Activated T-helper 1 cell treated with anti-CD3 and anti-CD28 coated beads, Interleukin-12 subunit alpha, Interleukin-12 subunit beta, Interleukin-2, Interleukin-4 antibody, amounts not matched to agents 30 ng/mL and 10 ng/mL and 1 ng/mL, durations not matched to agents 14 hours and 24 hours and 36 hours (primary cell): ENCODE data around the gene MMD2. TPM values are rescaled to one million over a fixed set of nuclear protein-coding genes. Genes with fewer than 3 reads are reported as not detected.
"Not testable (repeated sequence)": the region's sequence is repeated elsewhere in the genome, so short reads cannot be mapped to it uniquely, and the experiment has no call there.

Experiments
- DNase-seq: peaks from one replicate; pipeline ENCODE4 v3.0.0; 2021; ENCODE audit warnings: low spot score
- H3K27ac Mint-ChIP-seq: one replicate; pipeline ENCODE4 v1.8.0; 2021; ENCODE audit warnings: mild to moderate bottlenecking, mixed read lengths
- H3K27me3 Mint-ChIP-seq: one replicate; pipeline ENCODE4 v1.8.0; 2022; ENCODE audit warnings: mild to moderate bottlenecking, moderate library complexity, mixed read lengths; ENCODE audit not compliant: insufficient read depth
- H3K36me3 Mint-ChIP-seq: one replicate; pipeline ENCODE4 v1.8.0; 2021; ENCODE audit warnings: low read depth, mixed read lengths
- H3K4me1 Mint-ChIP-seq: one replicate; pipeline ENCODE4 v1.8.0; 2021; ENCODE audit warnings: low read depth, mixed read lengths
- H3K4me3 Mint-ChIP-seq: one replicate; pipeline ENCODE4 v1.8.0; 2021; ENCODE audit warnings: mild to moderate bottlenecking, moderate library complexity, mixed read lengths
- H3K9me3 Mint-ChIP-seq: one replicate; pipeline ENCODE4 v1.8.0; 2021; ENCODE audit warnings: mixed read lengths
- intact Hi-C: fragments of 100-400 bp; cut with micrococcal nuclease; formaldehyde crosslinking; loops from one replicate; pipeline ENCODE4 v1.15.1; 2024
- total RNA-seq: library from RNA; stranded (reverse); gene quantifications from 2 replicates; pipeline ENCODE4 v1.2.3, GENCODE V29; 2022

Gene MMD2
- total RNA-seq, 1 donor from 2014 or later, result not detected

- Mint-ChIP-seq H3K27ac (no peak overlapping the region), H3K4me3 (no peak overlapping the region), H3K27me3 (peaks cover 4% of the 10 kb centered on the region), H3K4me1 (no peaks in the 10 kb centered on the region), H3K36me3 (no peaks in the 10 kb centered on the region), H3K9me3 (no peaks in the 10 kb centered on the region)
- intact Hi-C loops, result no loop called here
- no peak for DNase-seq
These were observed 47.7 kb downstream of the MMD2 start for GRCh38 chr7:4911111-4911828.

- H3K9me3 Mint-ChIP-seq, result no peaks in the 10 kb centered on the region
- peaks cover 4% of the 10 kb centered on the region for H3K27me3 Mint-ChIP-seq
- no peaks in the 10 kb centered on the region for H3K4me1 Mint-ChIP-seq
- no peak overlapping the region for H3K27ac Mint-ChIP-seq
- no peaks in the 10 kb centered on the region for H3K36me3 Mint-ChIP-seq
- intact Hi-C loops, result no loop called here
- no peak overlapping the region for H3K4me3 Mint-ChIP-seq
- no peak for DNase-seq
These were observed 52.3 kb downstream of the MMD2 start for GRCh38 chr7:4906682-4907081.

GRCh38 chr7:4905171-4905570 lies 53.8 kb downstream of the MMD2 start:
- no peaks in the 10 kb centered on the region for H3K36me3 Mint-ChIP-seq
- no peaks in the 10 kb centered on the region for H3K27me3 Mint-ChIP-seq
- DNase-seq, result no peak
- H3K4me1 Mint-ChIP-seq, result no peaks in the 10 kb centered on the region
- intact Hi-C loops, result no loop called here
- no peak overlapping the region for H3K4me3 Mint-ChIP-seq
- H3K27ac Mint-ChIP-seq, result no peak overlapping the region
- H3K9me3 Mint-ChIP-seq, result no peaks in the 10 kb centered on the region

GRCh38 chr7:4904346-4904745 lies 54.6 kb downstream of the MMD2 start:
- no peaks in the 10 kb centered on the region for H3K4me1 Mint-ChIP-seq
- no peak for DNase-seq
- H3K27me3 Mint-ChIP-seq, result no peaks in the 10 kb centered on the region
- H3K36me3 Mint-ChIP-seq, result no peaks in the 10 kb centered on the region
- intact Hi-C loops, result no loop called here
- H3K9me3 Mint-ChIP-seq, result no peaks in the 10 kb centered on the region
- no peak overlapping the region for H3K27ac Mint-ChIP-seq
- no peak overlapping the region for H3K4me3 Mint-ChIP-seq

GRCh38 chr7:4895766-4896165 lies 63.2 kb downstream of the MMD2 start:
- H3K4me3 Mint-ChIP-seq, result no peak overlapping the region
- no peaks in the 10 kb centered on the region for H3K36me3 Mint-ChIP-seq
- intact Hi-C loops, result no loop called here
- H3K4me1 Mint-ChIP-seq, result no peaks in the 10 kb centered on the region
- no peak overlapping the region for H3K27ac Mint-ChIP-seq
- no peaks in the 10 kb centered on the region for H3K27me3 Mint-ChIP-seq
- no peak for DNase-seq
- peaks cover 4% of the 10 kb centered on the region for H3K9me3 Mint-ChIP-seq

- Mint-ChIP-seq H3K9me3 (peaks cover 4% of the 10 kb centered on the region), H3K27ac (no peak overlapping the region), H3K36me3 (no peaks in the 10 kb centered on the region), H3K4me3 (no peak overlapping the region), H3K27me3 (no peaks in the 10 kb centered on the region), H3K4me1 (no peaks in the 10 kb centered on the region)
- intact Hi-C loops, result no loop called here
- DNase-seq, result no peak
These were observed 64.5 kb downstream of the MMD2 start for GRCh38 chr7:4894482-4894881.

- Mint-ChIP-seq H3K9me3 (peaks cover 4% of the 10 kb centered on the region), H3K27me3 (no peaks in the 10 kb centered on the region)
- intact Hi-C loops, result no loop called here
These were observed 65.0 kb downstream of the MMD2 start for GRCh38 chr7:4893929-4894475.

GRCh38 chr7:4893188-4893587 lies 65.8 kb downstream of the MMD2 start:
- H3K9me3 Mint-ChIP-seq, intact Hi-C loops, H3K27ac Mint-ChIP-seq, H3K27me3 Mint-ChIP-seq, H3K4me3 Mint-ChIP-seq, DNase-seq, H3K4me1 Mint-ChIP-seq, H3K36me3 Mint-ChIP-seq: not testable (repeated sequence)

More at GRCh38 chr7:4893929-4894475, 65.0 kb downstream of the MMD2 start:
- H3K4me1 Mint-ChIP-seq, result no peaks in the 10 kb centered on the region
- H3K4me3 Mint-ChIP-seq, result no peak overlapping the region
- no peak for DNase-seq
- no peaks in the 10 kb centered on the region for H3K36me3 Mint-ChIP-seq
- no peak overlapping the region for H3K27ac Mint-ChIP-seq

- intact Hi-C loops, H3K27me3 Mint-ChIP-seq, H3K27ac Mint-ChIP-seq, H3K4me3 Mint-ChIP-seq, H3K36me3 Mint-ChIP-seq, H3K4me1 Mint-ChIP-seq, H3K9me3 Mint-ChIP-seq, DNase-seq: not testable (repeated sequence)
These were observed 67.5 kb downstream of the MMD2 start for GRCh38 chr7:4891522-4891921.

GRCh38 chr7:4889682-4890081 lies 69.3 kb downstream of the MMD2 start:
- peaks cover 4% of the 10 kb centered on the region for H3K9me3 Mint-ChIP-seq
- H3K27ac Mint-ChIP-seq, result no peak overlapping the region
- H3K27me3 Mint-ChIP-seq, result peaks cover 2% of the 10 kb centered on the region
- no peak for DNase-seq
- H3K4me1 Mint-ChIP-seq, result no peaks in the 10 kb centered on the region
- no peaks in the 10 kb centered on the region for H3K36me3 Mint-ChIP-seq
- no peak overlapping the region for H3K4me3 Mint-ChIP-seq
- intact Hi-C loops, result loop anchor here (10.0 kb wide), 1 partner anchor 275 kb away; no protein-coding TSS in a partner anchor

- Mint-ChIP-seq H3K27ac (no peak overlapping the region), H3K9me3 (no peaks in the 10 kb centered on the region)
- intact Hi-C loops, result loop anchor here (10.0 kb wide), 1 partner anchor 273 kb away; no protein-coding TSS in a partner anchor
These were observed 70.8 kb downstream of the MMD2 start for GRCh38 chr7:4888161-4888560.

GRCh38 chr7:4886671-4887070 lies 72.3 kb downstream of the MMD2 start:
- H3K27ac Mint-ChIP-seq, result no peak overlapping the region
- DNase-seq, result no peak
- intact Hi-C loops, result loop anchor here (10.0 kb wide), 1 partner anchor 272 kb away; no protein-coding TSS in a partner anchor

More at GRCh38 chr7:4888161-4888560, 70.8 kb downstream of the MMD2 start:
- no peak for DNase-seq
- H3K4me1 Mint-ChIP-seq, result no peaks in the 10 kb centered on the region
- H3K27me3 Mint-ChIP-seq, result peaks cover 7% of the 10 kb centered on the region
- H3K4me3 Mint-ChIP-seq, result no peak overlapping the region
- no peaks in the 10 kb centered on the region for H3K36me3 Mint-ChIP-seq

GRCh38 chr7:4885317-4885807 lies 73.6 kb downstream of the MMD2 start:
- Mint-ChIP-seq H3K36me3 (no peaks in the 10 kb centered on the region), H3K9me3 (no peaks in the 10 kb centered on the region), H3K4me1 (peaks cover 8% of the 10 kb centered on the region), H3K4me3 (no peak overlapping the region), H3K27ac (no peak overlapping the region), H3K27me3 (peaks cover 26% of the 10 kb centered on the region)
- intact Hi-C loops, result loop anchor here (10.0 kb wide), 1 partner anchor 271 kb away; no protein-coding TSS in a partner anchor
- DNase-seq, result no peak

More at GRCh38 chr7:4886671-4887070, 72.3 kb downstream of the MMD2 start:
- no peaks in the 10 kb centered on the region for H3K9me3 Mint-ChIP-seq
- H3K4me3 Mint-ChIP-seq, result no peak overlapping the region
- no peaks in the 10 kb centered on the region for H3K36me3 Mint-ChIP-seq
- peaks cover 20% of the 10 kb centered on the region for H3K27me3 Mint-ChIP-seq
- peaks cover 8% of the 10 kb centered on the region for H3K4me1 Mint-ChIP-seq
